GM19043 (cell line): Measurements from ENCODE around the gene ZNF275.

Source experiments
- ATAC-seq: cut with Tn5 transposase; IDR thresholded peaks from one replicate; pipeline ENCODE4 v1.9.1; 2021; ENCODE audit warnings: low read depth; ENCODE audit not compliant: unreplicated experiment

Gene ZNF275

GRCh38 chrX:153351981-153352380 is 18.0 kb downstream of the ZNF275 start:
- ATAC-seq = no peak

- ATAC-seq = no peak
These were observed 18.9 kb downstream of the ZNF275 start for GRCh38 chrX:153352858-153353257.

- ATAC-seq = no peak
These were observed 19.5 kb downstream of the ZNF275 start for GRCh38 chrX:153353416-153353815.

GRCh38 chrX:153357877-153358276 is 23.9 kb downstream of the ZNF275 start:
- ATAC-seq = no peak

GRCh38 chrX:153361781-153362397 is 27.9 kb downstream of the ZNF275 start:
- ATAC-seq = no peak

- ATAC-seq = no peak
These were observed 31.7 kb downstream of the ZNF275 start for GRCh38 chrX:153365670-153366069.

GRCh38 chrX:153366119-153366518 is 32.2 kb downstream of the ZNF275 start:
- no peak for ATAC-seq

GRCh38 chrX:153366878-153367538 is 33.1 kb downstream of the ZNF275 start:
- ATAC-seq = no peak

GRCh38 chrX:153370293-153371055 is 36.5 kb downstream of the ZNF275 start:
- ATAC-seq = no peak

- no peak for ATAC-seq
These were observed 37.3 kb downstream of the ZNF275 start for GRCh38 chrX:153371256-153371655.

- ATAC-seq = no peak
These were observed 39.0 kb downstream of the ZNF275 start for GRCh38 chrX:153372949-153373348.

- no peak for ATAC-seq
These were observed 40.5 kb downstream of the ZNF275 start for GRCh38 chrX:153374426-153374825.

GRCh38 chrX:153375571-153375970 is 41.6 kb downstream of the ZNF275 start:
- ATAC-seq = no peak

GRCh38 chrX:153377727-153378126 is 43.8 kb downstream of the ZNF275 start:
- ATAC-seq = no peak

GRCh38 chrX:153378607-153379006 is 44.7 kb downstream of the ZNF275 start:
- ATAC-seq = no peak

GRCh38 chrX:153379508-153379907 is 45.6 kb downstream of the ZNF275 start:
- ATAC-seq = no peak

GRCh38 chrX:153379971-153380581 is 46.1 kb downstream of the ZNF275 start:
- ATAC-seq = no peak

- no peak for ATAC-seq
These were observed 46.7 kb downstream of the ZNF275 start for GRCh38 chrX:153380691-153381090.

- no peak for ATAC-seq
These were observed 48.0 kb downstream of the ZNF275 start for GRCh38 chrX:153381684-153382532.
